Measurements from ENCODE around the gene ALKBH1.

DNA sequence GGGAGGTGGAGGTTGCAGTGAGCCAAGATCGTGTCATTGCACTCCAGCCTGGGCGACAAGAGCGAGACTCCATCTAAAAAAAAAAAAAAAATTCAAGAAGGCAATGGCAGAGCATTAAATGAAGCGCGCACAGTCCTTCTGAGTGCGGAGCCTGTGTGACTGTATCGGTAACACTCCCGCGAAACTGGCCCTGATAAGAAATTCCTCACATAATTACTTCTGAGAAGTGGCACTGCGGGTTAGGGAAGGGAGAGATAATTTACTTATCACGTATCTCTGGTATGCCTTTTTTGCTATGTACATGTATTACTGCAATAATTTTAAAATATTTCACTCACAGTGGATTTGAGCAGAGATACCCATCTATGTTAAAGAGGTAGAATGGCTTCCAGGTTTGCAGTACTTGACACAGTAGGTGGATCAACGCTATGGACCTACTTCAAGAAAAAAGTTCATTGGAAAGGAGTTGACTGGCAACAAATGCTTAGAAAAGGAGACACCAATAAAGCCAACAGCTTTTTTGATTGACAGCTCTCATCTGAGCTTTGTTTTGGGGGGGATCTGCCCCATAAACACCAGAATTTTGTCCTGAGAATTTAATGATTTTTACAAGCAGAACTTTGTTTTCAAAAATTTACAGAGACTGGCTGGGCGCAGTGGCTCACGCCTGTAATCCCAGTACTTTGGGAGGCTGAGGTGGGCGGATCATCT is 62.1 kb downstream of the ALKBH1 start:
- TF ChIP-seq, protein P1, sequence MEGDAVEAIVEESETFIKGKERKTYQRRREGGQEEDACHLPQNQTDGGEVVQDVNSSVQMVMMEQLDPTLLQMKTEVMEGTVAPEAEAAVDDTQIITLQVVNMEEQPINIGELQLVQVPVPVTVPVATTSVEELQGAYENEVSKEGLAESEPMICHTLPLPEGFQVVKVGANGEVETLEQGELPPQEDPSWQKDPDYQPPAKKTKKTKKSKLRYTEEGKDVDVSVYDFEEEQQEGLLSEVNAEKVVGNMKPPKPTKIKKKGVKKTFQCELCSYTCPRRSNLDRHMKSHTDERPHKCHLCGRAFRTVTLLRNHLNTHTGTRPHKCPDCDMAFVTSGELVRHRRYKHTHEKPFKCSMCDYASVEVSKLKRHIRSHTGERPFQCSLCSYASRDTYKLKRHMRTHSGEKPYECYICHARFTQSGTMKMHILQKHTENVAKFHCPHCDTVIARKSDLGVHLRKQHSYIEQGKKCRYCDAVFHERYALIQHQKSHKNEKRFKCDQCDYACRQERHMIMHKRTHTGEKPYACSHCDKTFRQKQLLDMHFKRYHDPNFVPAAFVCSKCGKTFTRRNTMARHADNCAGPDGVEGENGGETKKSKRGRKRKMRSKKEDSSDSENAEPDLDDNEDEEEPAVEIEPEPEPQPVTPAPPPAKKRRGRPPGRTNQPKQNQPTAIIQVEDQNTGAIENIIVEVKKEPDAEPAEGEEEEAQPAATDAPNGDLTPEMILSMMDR (IDR thresholded peaks at IDR 0.05; ENCODE audit: low read length) = no peak
- TF ChIP-seq EZH2 (optimal IDR thresholded peaks at IDR 0.05; ENCODE audit: low read depth, low read length) = no peak
- TF ChIP-seq EZH2phosphoT487 (IDR thresholded peaks at IDR 0.05; ENCODE audit: low read length) = no peak

All from MM.1S (cell line).